Measurements from ENCODE around the gene HLA-DPA1. TPM values are rescaled to one million over a fixed set of nuclear protein-coding genes. Genes with fewer than 3 reads are reported as not detected.

HLA-DPA1 gene
- total RNA-seq = 10 to 100 TPM; 29.9 to 64.3 (median 46.2) TPM
- polyA plus RNA-seq = 100 to 1,000 TPM in 2 of 3 donors, 10 to 100 TPM in 1; 49.2 to 210 (median 197) TPM

GRCh38 chr6:33073431-33073871 is at the start of gene HLA-DPA1:
Gene HLA-DPA1 (minus strand): TSS chr6:33073649.
- H3K27ac ChIP-seq = peak within 1 kb of the TSS in 2 of 4 donors; percentile 44 to 64
- no peaks in the 10 kb centered on the region for H3K4me1 ChIP-seq
- no peak for TF ChIP-seq EP300 (IDR thresholded peaks at IDR 0.05)
- TF ChIP-seq CTCF (IDR thresholded peaks at IDR 0.05) = no peak
- TF ChIP-seq POLR2AphosphoS5 (IDR thresholded peaks at IDR 0.05) = peak; percentile 49 to 84 (median 70)
- peak in 1 of 2 donors; percentile 20 for TF ChIP-seq POLR2A (IDR thresholded peaks at IDR 0.05)
- peak within 1 kb of the TSS; percentile 4 to 36 (median 16) for H3K4me3 ChIP-seq
- no peaks in the 10 kb centered on the region for H3K9me3 ChIP-seq
- no peak for DNase-seq
- intact Hi-C loops (cut with DNase I) = no loop called here
- no peaks in the 10 kb centered on the region for H3K27me3 ChIP-seq
- H3K36me3 ChIP-seq = peaks cover 0 to 3% (median 0%) of the 10 kb centered on the region in 4 donors
- WGBS, 2 donors = 41 to 61% methylated on average over 8 of the region's 8 CpGs

DNA sequence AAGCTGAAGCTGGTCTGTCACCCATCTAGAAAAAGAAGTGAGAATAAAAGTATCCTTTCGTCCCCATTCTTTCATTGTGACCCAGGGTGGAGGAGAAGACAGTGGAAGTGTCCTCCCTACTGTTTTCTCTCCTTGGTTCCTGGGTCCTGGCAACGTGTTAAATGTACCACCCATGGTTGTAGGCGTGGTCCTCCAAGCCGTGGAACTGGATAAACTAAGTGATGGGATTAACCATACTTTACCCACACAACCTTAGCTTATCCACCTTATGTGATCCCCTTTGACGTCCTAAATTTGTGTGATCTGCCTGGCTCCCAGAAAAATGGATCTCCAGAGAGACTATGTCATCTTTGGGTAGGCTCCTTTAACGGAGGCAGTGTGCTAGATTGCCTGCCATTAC is 49.7 kb upstream of the HLA-DPA1 start:
- no peak for TF ChIP-seq CTCF (IDR thresholded peaks at IDR 0.05)
- no peak for TF ChIP-seq POLR2A (IDR thresholded peaks at IDR 0.05)
- no peak for TF ChIP-seq POLR2AphosphoS5 (IDR thresholded peaks at IDR 0.05)
- no peak for TF ChIP-seq EP300 (IDR thresholded peaks at IDR 0.05)
- no peaks in the 10 kb centered on the region for H3K36me3 ChIP-seq
- no peaks in the 10 kb centered on the region for H3K4me1 ChIP-seq
- DNase-seq = no peak
- 77 to 89% methylated on average over 6 of the region's 6 CpGs for WGBS, 2 donors
- H3K9me3 ChIP-seq = peaks cover 0 to 7% (median 3%) of the 10 kb centered on the region in 4 donors
- no peak overlapping the region for H3K4me3 ChIP-seq
- no peak overlapping the region for H3K27ac ChIP-seq
- intact Hi-C loops (cut with DNase I) = no loop called here
- H3K27me3 ChIP-seq = peaks cover 2 to 4% (median 2%) of the 10 kb centered on the region in 3 donors

DNA sequence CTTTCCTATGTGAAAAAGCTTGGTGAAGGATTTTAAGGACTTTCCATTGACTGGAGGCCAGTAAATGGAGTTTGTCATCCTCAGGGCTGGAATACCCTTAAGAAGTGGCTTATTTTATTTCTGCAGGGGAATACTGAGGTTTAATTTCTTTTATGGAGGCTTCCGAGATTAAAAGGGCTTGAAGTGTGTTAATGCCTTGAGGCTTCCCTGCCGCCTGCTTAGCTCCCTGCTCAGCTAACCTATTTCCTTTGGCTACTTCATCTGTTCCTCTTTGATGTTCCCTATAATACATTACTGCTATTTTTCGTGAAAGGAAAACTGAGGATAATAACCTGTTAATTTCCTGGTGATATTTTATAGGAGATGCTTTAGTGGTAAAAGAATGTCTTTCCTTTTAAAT is 46.6 kb upstream of the HLA-DPA1 start:
- H3K27me3 ChIP-seq = peaks cover 19 to 33% (median 26%) of the 10 kb centered on the region in 3 donors
- peaks cover 0 to 7% (median 0%) of the 10 kb centered on the region in 4 donors for H3K4me1 ChIP-seq
- H3K36me3 ChIP-seq = no peaks in the 10 kb centered on the region
- DNase-seq = no peak
- intact Hi-C loops (cut with DNase I) = no loop called here
- WGBS, 2 donors = 51 to 74% methylated on average over 3 of the region's 3 CpGs
- H3K4me3 ChIP-seq = no peak overlapping the region
- peaks cover 0 to 7% (median 3%) of the 10 kb centered on the region in 4 donors for H3K9me3 ChIP-seq
- H3K27ac ChIP-seq = no peak overlapping the region
- TF ChIP-seq EP300 (IDR thresholded peaks at IDR 0.05) (no peak), CTCF (IDR thresholded peaks at IDR 0.05) (no peak), POLR2A (IDR thresholded peaks at IDR 0.05) (no peak), POLR2AphosphoS5 (IDR thresholded peaks at IDR 0.05) (no peak)

DNA sequence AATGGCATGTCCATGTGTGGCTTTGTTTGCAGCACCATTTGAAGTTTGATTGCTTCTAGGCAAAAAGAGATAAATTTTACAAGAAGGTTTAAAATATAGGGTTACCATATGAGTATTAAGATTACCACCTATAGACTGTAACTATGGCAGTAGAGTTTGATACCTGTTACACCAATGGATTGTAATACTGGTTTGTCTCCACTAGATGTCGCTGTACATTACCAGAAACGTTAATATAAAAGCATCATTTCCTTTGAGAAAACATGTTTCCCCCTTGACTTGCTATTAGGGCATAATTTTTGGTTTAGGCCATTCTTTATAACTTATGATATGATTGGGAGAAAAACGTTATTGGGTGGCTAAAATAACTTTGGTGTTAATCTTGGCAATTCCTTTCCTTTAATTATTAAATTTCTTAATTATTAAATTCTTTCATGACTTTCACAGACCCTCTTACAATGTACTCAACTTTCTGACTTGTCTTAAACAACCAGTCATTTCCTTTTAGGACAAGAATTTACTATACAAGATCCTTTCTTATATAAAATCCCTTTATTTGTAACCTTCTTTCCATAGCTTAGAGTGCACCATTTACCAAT is 45.2 kb upstream of the HLA-DPA1 start:
- no peak for TF ChIP-seq EP300 (IDR thresholded peaks at IDR 0.05)
- peak; percentile 32 to 87 (median 74) for TF ChIP-seq CTCF (IDR thresholded peaks at IDR 0.05)
- Histone ChIP-seq H3K9me3 (peaks cover 0 to 3% (median under 1%) of the 10 kb centered on the region in 4 donors), H3K27me3 (peaks cover 19 to 47% (median 26%) of the 10 kb centered on the region in 3 donors), H3K36me3 (no peaks in the 10 kb centered on the region), H3K27ac (no peak overlapping the region), H3K4me1 (peaks cover 0 to 7% (median 0%) of the 10 kb centered on the region in 4 donors), H3K4me3 (no peak overlapping the region)
- 0 to 1% methylated on average over 3 of the region's 3 CpGs for WGBS, 2 donors
- no peak for DNase-seq
- intact Hi-C loops (cut with DNase I) = loop anchor here (1.0 kb wide), 1 partner anchor 130 kb away; no protein-coding TSS in a partner anchor

All from sigmoid colon (tissue), 7 donors.